Activated naive CD4-positive, alpha-beta T cell treated with anti-CD3 and anti-CD28 coated beads, Interleukin-2, amount 50 U/mL, for 72 hours (primary cell): ENCODE results near the gene ATMIN. TPM values are rescaled to one million over a fixed set of nuclear protein-coding genes. Genes with fewer than 3 reads are reported as not detected.

ENCODE experiments used
- ATAC-seq, 2 donors: fragments of 150-1000 bp; cut with Tn5 transposase; 2 replicates each; pipeline ENCODE4 v1.10.0; 2021; ENCODE audit warnings: mild to moderate bottlenecking in 2 of 2, moderate library complexity in 2 of 2
- DNase-seq, 2 donors: peaks; one replicate each; pipeline ENCODE4 v3.0.0; 2021 to 2022; ENCODE audit warnings: low spot score in 2 of 2
- H3K27ac Mint-ChIP-seq, 2 donors: one replicate each; pipeline ENCODE4 v1.8.0; 2022; ENCODE audit warnings: mild to moderate bottlenecking in 2 of 2, mixed read lengths in 2 of 2
- H3K36me3 Mint-ChIP-seq, 2 donors: one replicate each; pipeline ENCODE4 v1.8.0; 2022; ENCODE audit warnings: mixed read lengths in 2 of 2
- H3K9me3 Mint-ChIP-seq, 2 donors: one replicate each; pipeline ENCODE4 v1.8.0; 2022; ENCODE audit warnings: mixed read lengths in 2 of 2
- total RNA-seq, 2 donors: library from RNA; stranded (reverse); gene quantifications; one replicate each; pipeline ENCODE4 v1.2.3, GENCODE V29; 2022

Gene ATMIN
- total RNA-seq, 2 donors from 2014 or later: 12.4 to 16.5 TPM

DNA sequence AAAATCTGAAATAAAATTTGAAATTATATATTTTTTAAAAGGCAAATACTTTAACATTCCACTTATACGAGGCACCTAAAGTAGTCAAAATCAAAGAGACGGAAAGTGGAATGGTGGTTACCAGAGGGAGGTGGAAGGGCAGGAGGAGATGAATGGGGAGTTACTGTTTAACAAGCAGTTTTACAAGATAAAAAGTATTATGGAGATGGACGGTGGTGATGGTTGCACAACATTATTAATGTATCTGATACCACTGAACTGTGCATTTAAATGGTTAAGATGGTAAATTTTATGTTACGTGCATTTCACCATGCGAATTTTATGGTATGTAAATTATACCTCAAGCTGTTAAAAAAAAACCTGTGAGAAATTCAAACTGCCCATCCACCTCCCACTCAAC, 34.3 kb upstream of the ATMIN start:
- no peak for DNase-seq
- Mint-ChIP-seq H3K27ac (no peak overlapping the region), H3K36me3 (peaks cover 8 to 60% of the 10 kb centered on the region in 2 donors), H3K9me3 (no peaks in the 10 kb centered on the region)
- no peak for ATAC-seq

DNA sequence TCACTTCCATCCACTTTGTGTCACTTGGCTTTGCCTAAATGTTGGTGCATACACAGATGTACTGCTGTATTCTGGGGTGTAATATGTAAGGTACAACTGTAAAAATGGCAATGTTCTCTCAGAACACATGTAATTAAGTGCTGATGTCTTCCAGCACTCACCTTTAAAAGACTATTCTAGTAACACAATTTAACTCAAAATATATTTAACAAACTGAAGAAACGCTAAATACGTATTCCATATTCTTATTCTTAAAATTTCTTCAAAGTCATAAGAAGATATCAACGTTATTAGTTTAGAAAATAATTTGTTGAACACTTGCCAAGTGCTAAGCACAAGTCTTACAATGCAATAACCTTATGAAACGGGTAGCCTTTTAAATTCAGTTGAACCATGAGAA, 32.6 kb upstream of the ATMIN start:
- Mint-ChIP-seq H3K36me3 (peaks cover 14 to 66% of the 10 kb centered on the region in 2 donors), H3K27ac (peak overlapping the region; percentile 92 to 93)
- no peak for ATAC-seq

DNA sequence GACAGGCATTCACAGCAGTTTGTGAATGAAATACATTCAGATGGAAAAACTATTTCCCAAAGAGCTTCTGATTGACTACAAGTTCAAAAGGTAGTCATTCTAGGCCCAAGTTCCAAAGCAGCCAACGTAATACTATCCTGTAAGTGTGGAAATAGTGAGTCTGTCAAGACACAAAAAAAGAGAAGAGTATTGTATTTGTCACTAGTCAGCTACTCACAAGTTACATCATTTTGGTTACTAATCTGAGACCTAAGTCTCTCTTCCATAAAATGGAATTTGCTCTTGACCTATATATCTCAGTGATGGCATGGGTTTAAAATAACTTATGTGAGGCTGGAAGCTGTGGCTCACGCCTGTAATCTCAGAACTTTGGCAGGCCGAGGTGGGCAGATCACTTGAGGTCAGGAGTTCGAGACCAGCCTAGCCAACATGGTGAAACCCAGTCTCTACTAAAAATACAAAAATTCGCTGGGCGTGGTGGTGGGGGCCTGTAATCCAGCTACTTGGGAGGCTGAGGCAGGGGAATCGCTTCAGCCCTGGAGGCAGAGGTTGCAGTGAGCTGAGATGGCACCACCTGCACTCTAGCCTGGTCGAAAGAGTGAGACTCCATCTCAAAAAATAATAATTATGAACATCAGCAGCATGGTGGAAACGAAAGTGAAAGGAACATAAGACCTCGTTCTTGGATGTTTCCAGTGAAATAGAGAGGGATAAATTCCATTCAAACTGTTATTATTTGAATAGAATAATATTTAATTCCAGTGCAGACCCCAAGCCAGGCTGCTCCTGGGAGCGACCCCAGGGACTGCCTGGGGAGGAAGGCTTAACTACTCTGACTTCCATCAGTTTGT, 31.8 kb upstream of the ATMIN start:
- H3K36me3 Mint-ChIP-seq: peaks cover 14 to 62% of the 10 kb centered on the region in 2 donors
- no peaks in the 10 kb centered on the region for H3K9me3 Mint-ChIP-seq
- DNase-seq (no peak), ATAC-seq (peak; percentile 4 to 23)
- peak overlapping the region; percentile 92 to 93 for H3K27ac Mint-ChIP-seq

More for the DNA sequence above, 32.6 kb upstream of the ATMIN start:
- H3K9me3 Mint-ChIP-seq: no peaks in the 10 kb centered on the region
- DNase-seq: no peak

DNA sequence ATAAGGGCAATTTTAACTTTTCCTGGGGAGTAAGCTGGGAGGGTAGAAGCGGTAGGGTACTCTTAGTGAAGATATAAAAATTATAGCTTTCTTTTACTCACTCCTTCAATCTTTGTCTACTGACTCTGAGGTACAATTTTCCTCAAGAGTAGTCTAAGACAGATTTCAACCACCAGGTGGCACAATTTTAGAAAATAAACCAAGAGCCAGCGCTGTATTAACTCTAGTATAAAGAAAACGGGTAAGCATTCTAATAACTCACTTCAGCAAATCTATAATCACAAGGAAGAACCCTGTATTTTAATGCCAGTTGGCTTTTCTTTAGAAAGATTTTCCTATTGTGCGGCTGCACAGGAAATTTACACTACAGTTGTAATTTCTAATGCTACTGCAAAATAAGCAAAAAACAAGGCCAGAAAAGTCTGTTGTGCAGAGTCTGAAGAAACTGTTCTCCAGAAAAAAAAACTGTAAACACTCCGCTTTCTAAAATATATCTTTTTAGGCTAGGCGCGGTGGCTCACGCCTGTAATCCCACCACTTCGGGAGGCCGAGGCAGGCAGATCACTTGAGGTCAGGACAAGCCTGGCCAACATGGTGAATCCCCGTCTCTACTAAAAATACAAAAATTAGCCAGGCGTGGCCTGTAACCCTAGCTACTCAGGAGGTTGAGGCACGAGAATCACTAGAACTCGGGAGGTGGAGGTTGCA, 30.8 kb upstream of the ATMIN start:
- Mint-ChIP-seq H3K9me3 (no peaks in the 10 kb centered on the region), H3K27ac (peak overlapping the region; percentile 92 to 93), H3K36me3 (peaks cover 14 to 61% of the 10 kb centered on the region in 2 donors)
- DNase-seq: peak in 1 of 2 donors; percentile 50
- no peak for ATAC-seq

DNA sequence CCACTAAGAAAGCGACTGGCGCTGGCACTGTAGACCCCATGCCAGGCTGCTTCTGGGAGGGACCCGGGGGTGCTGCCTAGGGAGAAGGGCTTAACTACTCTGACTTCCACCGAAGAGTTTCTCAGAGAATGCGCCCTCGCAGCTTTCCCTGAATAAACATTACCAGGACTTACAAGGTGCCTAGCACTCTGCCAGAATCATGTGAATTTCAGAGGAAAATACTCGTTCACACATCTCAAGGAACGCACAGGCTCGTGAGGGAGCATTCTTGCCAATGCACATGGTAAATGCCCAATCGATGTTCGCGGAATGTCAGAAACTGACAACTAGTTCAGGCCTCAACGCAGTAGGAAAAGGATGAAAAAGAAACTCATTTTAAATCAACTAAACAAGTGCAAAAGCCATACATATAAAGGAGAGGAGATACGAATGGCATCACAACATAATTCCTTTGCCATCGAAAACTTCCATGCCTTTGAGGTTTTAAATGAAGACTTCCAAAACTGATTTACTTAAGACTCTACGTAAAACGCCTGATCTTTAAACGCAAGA, 30.0 kb upstream of the ATMIN start:
- Mint-ChIP-seq H3K27ac (peak overlapping the region; percentile 96 to 99), H3K36me3 (peaks cover 14 to 56% of the 10 kb centered on the region in 2 donors), H3K9me3 (no peaks in the 10 kb centered on the region)
- no peak for DNase-seq
- ATAC-seq: no peak

DNA sequence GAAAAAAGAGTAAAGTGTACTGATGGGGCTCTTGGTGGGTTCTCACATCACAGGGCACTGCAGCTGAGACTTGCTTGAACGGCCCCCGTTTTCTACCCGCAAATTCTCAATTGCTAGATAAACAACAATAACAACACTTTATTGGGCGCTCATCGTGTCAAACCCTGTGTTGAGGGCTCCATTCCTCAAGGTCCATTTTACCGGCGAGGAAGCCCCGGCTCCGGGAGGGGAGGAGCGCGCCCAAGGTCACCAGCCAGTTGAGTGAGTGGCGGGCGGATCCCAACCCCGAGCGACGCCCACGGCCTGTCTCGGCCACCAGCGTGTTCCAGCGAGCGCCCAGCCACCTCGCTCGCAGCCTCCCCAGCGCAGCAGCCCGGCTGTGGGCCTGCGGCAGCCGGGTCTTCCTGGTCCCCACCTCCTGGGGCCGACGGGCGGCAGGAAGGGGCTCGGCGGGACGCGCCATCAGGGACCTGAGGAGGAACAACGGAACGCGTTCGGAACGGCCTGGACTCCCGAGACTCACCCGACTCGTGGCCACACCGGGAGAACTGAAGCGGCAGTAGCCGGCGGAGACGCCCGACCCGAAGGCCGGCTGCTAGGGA, 29.3 kb upstream of the ATMIN start:
- H3K36me3 Mint-ChIP-seq: peaks cover 20 to 61% of the 10 kb centered on the region in 2 donors
- DNase-seq (peak in 1 of 2 donors; percentile 77), ATAC-seq (peak; percentile 43 to 52)
- peak overlapping the region; percentile 96 to 99 for H3K27ac Mint-ChIP-seq
- H3K9me3 Mint-ChIP-seq: no peaks in the 10 kb centered on the region

DNA sequence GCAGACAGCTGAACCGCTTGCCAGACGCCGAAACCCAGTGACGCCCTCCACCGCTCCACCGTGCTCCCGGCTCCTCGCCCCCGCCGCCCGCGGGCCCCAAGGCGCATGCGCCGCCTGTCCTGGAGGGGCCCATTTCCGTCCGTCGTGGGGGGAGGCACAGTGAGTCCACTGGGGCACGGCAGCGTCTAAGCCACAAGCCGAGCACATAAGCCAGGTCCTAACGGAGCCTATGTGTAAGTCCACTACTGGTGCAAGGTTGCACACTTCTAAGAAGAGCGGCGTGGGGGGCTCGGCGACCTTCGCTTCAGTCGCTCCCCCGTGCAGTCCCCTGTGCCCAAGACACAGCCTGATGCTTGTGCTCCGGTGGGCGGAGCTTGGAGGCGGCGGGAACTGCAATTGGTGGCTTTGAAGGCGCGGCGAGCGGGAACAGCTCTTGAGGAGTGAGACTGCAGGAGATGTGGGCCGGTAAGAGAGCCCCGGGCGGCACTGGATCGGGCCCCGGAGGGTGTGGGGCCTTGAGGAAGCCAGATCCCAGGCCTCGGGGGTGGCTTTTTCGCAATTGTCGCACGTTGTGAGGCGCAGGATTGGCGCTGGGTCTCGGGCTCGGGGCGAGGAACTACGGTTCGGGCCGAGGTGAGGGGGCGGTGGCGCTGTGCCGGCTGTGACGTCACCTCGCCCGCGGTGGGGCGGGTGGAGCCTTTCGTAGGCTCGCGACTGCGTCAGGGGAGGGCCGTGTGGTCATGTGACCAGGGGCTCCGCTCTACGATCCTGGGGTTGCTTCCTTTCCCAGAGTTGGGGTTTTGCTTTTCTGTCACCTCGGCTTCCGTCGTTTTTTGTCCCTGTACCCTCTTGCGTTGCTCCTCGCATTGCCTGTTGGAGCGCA, 28.6 kb upstream of the ATMIN start, which contains the start of the genes CENPN and CMC2:
Gene CENPN (plus strand): TSS at position 402 of the 883 bp plus-strand sequence. CDS start 4,726 bp downstream, outside the sequence.
Gene CMC2 (minus strand): TSS at position 73 of the 883 bp plus-strand sequence. CDS start 9,491 bp downstream, outside the sequence.
- Mint-ChIP-seq H3K9me3 (no peaks in the 10 kb centered on the region), H3K27ac (peak within 1 kb of the TSS; percentile 96 to 99), H3K36me3 (peaks cover 25 to 63% of the 10 kb centered on the region in 2 donors)
- DNase-seq (peak; percentile 93 to 99), ATAC-seq (peak; percentile 86)

DNA sequence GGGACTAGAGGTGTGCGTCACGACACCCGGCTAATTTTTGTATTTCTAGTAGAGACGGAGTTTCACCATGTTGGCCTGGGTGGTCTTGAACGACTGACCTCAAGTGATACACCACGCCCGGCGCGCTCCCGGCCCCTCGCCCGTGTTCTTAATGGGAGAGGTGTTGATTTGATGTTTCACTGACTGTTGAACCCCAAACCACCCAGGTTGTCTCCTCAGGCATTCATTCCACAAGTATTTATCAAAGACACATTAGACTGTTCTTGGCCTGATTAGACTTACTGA, 27.2 kb upstream of the ATMIN start:
- Mint-ChIP-seq H3K9me3 (no peaks in the 10 kb centered on the region), H3K36me3 (peaks cover 29 to 59% of the 10 kb centered on the region in 2 donors), H3K27ac (peak overlapping the region; percentile 77 to 99)
- no peak for ATAC-seq
- DNase-seq: no peak

DNA sequence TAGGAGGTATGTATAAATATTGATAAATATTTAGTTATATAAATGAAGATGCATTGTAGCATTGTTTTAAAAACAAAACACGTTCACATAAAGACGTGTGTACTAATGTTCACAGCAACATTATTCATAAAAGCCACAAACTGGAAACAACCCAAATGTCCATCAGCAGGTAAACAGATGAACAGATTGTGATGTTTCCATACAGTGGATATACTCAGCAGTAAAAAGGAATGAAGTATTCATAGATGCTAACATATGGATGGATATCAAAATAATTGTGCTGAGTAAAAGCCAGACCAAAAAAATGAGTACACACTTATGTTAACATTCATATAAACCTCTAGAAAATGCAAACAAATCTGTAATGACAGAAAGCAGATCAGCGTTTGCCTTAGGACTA, 22.7 kb upstream of the ATMIN start:
- ATAC-seq: no peak
- no peaks in the 10 kb centered on the region for H3K9me3 Mint-ChIP-seq
- H3K27ac Mint-ChIP-seq: peak overlapping the region in 1 of 2 donors; percentile 84
- DNase-seq: no peak
- H3K36me3 Mint-ChIP-seq: peaks cover 15 to 41% of the 10 kb centered on the region in 2 donors

DNA sequence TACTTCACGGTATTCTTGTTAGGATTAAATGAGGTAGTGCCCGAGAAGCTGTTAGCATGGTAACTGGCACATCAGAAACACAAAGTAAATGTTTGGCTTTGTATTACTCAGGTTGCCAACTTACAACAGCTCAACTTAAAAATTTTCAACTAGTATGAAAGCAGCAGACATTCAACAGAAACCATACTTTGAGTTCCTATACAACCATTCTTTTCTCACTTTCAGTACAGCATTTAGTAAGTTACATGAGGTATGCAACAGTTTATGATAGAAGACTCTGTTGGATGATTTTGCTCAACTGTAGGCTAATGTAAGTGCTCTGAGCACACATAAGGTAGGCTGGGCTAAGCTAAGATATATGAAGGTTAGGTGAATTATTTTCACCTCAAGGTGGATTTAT, 21.0 kb upstream of the ATMIN start:
- ATAC-seq: peak in 1 of 2 donors; percentile 79

DNA sequence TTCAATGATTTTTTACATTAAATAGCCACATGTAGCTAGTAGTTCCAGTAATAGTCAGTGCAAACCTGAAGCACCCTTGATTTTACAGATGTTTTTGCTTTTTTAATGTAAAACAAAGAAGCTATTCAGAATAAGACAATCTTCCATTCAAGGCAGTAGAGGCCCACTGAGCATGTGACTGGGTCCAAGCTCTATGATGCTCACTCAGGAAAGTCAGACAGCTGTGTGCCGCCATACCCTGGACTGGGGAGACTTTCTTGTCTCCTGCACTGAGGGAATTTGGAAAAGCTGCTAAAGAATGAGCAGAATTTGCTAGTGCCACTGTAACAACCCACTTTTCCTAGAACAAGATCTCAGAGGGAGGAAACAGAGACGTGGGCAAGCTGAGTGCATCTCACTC, 17.1 kb upstream of the ATMIN start:
- peaks cover 5 to 18% of the 10 kb centered on the region in 2 donors for H3K36me3 Mint-ChIP-seq
- H3K9me3 Mint-ChIP-seq: no peaks in the 10 kb centered on the region
- DNase-seq (no peak), ATAC-seq (no peak)
- no peak overlapping the region for H3K27ac Mint-ChIP-seq

More for the DNA sequence above, 21.0 kb upstream of the ATMIN start:
- Mint-ChIP-seq H3K36me3 (peaks cover 15 to 31% of the 10 kb centered on the region in 2 donors), H3K9me3 (no peaks in the 10 kb centered on the region), H3K27ac (peak overlapping the region in 1 of 2 donors; percentile 23)
- DNase-seq: no peak

DNA sequence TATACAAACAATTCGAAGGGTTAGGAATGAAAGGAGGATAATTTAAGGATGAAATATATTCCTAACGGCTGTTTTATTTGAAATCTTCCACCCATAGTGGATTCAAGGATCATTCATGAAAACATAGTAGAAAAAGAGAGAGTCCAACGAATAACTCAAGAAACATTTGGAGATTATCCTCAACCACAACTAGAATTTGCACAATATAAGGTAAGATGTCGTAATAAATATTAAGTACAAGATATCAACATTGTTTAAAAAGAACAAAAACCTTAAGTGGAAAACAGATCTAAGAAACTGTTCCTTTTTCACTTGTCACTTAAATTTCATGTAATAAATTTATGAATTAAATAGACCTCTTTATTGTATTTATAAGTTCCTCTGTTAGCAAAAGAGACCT, 9.2 kb upstream of the ATMIN start:
- peaks cover 15 to 55% of the 10 kb centered on the region in 2 donors for H3K36me3 Mint-ChIP-seq
- peaks cover 0 to 7% of the 10 kb centered on the region in 2 donors for H3K9me3 Mint-ChIP-seq
- no peak overlapping the region for H3K27ac Mint-ChIP-seq

DNA sequence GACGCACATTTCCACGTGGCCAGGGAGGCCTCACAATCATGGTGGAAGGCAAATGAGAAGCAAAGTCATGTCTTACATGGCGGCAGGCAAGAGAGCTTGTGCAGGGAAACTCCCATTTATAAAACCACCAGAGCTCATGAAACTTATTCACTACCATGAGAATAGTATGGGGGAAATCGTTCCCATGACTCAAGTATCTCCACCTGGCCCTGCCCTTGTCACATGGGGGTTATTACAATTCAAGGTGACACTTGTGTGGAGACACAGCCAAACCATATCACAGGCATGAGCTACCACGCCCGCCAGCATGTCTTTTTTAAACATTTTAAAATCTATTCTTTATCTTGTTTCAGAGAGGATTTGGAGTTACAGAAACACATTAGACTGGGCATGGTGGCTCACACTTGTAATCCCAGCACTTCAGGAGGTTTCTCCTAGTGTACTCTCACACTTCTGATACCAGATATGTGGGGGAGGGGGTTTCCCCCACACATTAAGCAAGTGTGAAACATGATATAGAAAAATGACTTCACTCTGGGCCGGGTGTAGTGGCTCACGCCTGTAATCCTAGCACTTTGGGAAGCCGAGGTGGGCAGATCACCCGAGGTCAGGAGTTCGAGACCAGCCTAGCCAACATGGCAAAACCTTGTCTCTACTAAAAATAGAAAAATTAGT, 5.6 kb upstream of the ATMIN start:
- H3K9me3 Mint-ChIP-seq: peaks cover 0 to 7% of the 10 kb centered on the region in 2 donors
- ATAC-seq (peak; percentile 76 to 88), DNase-seq (no peak)
- peaks cover 19 to 56% of the 10 kb centered on the region in 2 donors for H3K36me3 Mint-ChIP-seq
- peak overlapping the region; percentile 22 to 74 for H3K27ac Mint-ChIP-seq

More for the DNA sequence above, 9.2 kb upstream of the ATMIN start:
- ATAC-seq: no peak
- no peak for DNase-seq

DNA sequence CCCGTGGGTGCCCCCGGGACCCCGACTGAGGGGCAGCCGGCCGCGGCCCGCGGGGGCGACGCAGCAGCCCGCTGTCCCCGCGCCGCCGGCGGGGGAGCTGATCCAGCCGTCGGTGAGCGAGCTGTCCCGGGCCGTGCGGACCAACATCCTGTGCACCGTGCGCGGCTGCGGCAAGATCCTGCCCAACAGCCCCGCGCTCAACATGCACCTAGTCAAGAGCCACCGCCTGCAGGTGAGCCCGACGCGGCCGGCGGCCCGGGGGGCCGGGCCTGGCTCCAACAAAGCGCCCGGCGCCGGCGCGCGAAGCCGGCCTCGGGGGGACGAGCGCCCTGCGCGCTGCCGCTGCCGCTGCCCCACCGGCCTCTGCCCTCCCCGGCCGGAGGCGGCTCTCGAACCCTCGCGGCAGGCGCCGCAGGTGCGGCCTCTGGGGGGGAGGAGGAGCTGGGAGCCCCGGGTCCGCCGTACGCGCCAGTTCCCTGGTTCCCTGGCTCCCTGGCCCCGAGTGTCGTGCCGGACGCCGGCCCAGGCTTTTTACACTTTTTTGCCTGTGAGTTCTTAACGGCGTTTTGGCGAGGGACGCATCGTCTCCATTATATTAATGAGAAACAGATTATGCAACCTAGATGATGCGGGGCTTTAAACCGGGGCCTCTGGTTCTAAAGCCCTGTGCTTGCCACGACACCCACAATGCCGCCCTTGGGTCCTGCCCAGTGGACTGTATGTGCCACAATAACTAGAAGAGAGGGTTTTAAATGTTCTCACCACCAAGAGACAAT, 521 bp downstream of the ATMIN start:
- Mint-ChIP-seq H3K9me3 (no peaks in the 10 kb centered on the region), H3K27ac (peak overlapping the region in 1 of 2 donors; percentile 49), H3K36me3 (peaks cover 11 to 22% of the 10 kb centered on the region in 2 donors)
- ATAC-seq: peak; percentile 68 to 75
- DNase-seq: peak in 1 of 2 donors; percentile 46
